A673 (cell line): ENCODE results near the gene MSH3.

Source experiments
- EZH2 ChIP-seq: fragments of 200-600 bp; sonication (generic); IDR thresholded peaks from 2 replicates; pipeline ENCODE4 v1.6.1; 2017; ENCODE audit warnings: borderline replicate concordance, low read depth, mild to moderate bottlenecking, mixed read lengths, antibody characterized with exemption, low read length; ENCODE audit not compliant: poor library complexity, severe bottlenecking
- TF ChIP-seq, protein P1 (sequence below): fragments of 300-800, 200-600 bp; sonication (generic); conservative IDR thresholded peaks from 2 replicates; pipeline ENCODE4 v1.5.1; 2017; ENCODE audit warnings: low read depth, mild to moderate bottlenecking, antibody characterized with exemption, low read length, moderate library complexity, mixed read lengths

- TF ChIP-seq EZH2 = no peak
- TF ChIP-seq, protein P1, sequence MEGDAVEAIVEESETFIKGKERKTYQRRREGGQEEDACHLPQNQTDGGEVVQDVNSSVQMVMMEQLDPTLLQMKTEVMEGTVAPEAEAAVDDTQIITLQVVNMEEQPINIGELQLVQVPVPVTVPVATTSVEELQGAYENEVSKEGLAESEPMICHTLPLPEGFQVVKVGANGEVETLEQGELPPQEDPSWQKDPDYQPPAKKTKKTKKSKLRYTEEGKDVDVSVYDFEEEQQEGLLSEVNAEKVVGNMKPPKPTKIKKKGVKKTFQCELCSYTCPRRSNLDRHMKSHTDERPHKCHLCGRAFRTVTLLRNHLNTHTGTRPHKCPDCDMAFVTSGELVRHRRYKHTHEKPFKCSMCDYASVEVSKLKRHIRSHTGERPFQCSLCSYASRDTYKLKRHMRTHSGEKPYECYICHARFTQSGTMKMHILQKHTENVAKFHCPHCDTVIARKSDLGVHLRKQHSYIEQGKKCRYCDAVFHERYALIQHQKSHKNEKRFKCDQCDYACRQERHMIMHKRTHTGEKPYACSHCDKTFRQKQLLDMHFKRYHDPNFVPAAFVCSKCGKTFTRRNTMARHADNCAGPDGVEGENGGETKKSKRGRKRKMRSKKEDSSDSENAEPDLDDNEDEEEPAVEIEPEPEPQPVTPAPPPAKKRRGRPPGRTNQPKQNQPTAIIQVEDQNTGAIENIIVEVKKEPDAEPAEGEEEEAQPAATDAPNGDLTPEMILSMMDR = no peak
Measured at GRCh38 chr5:80782626-80783025, 128.2 kb downstream of the MSH3 start.
